Suppressor macrophage (primary cell): ENCODE data around the gene ZNF580.
A peak's percentile ranks its signal among the peaks of the same experiment; 100 is the strongest.

Source experiments
- DNase-seq, 4 experiments: peaks; one replicate each; pipeline ENCODE4 v3.0.0-alpha.2; 2020 to 2022
- total RNA-seq, 17 experiments: gene quantifications; one replicate each; lab custom pipeline; 2026; ENCODE audit warnings: mixed read lengths in 6 of 17, inconsistent platforms in 3 of 17; lab: John Stamatoyannopoulos, UW

Gene ZNF580, protein sequence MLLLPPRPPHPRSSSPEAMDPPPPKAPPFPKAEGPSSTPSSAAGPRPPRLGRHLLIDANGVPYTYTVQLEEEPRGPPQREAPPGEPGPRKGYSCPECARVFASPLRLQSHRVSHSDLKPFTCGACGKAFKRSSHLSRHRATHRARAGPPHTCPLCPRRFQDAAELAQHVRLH
- total RNA-seq = 0.90 to 6.6 (median 3.7) reads per million in 17 experiments

- peak; percentile 53 to 83 (median 71) for DNase-seq
These were observed at the start of gene ZNF580 for GRCh38 chr19:55640577-55641425. TSS of gene ZNF580 (plus strand) at chr19:55641002. CDS start at chr19:55642509, 1,507 bp downstream.

DNA sequence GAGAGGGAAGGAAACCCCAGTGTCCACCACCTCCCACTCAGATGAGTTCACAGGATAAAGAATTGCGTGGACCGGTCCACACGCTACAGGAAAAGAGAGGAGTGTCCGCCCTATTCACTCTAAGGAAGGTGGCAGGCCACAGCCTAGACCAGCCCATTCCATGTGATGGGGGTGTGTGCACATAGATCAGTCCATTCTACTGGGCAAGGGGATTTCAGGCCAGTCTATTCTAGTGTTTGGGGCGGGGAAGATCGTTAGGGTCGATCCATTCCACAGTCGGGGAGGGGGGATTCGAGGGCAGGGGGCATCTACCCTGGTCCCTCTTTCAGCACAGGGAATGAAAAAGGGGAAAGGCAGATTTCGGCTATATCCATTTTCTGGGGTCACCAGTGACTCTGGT lies 49.2 kb upstream of the ZNF580 start:
- no peak for DNase-seq

DNA sequence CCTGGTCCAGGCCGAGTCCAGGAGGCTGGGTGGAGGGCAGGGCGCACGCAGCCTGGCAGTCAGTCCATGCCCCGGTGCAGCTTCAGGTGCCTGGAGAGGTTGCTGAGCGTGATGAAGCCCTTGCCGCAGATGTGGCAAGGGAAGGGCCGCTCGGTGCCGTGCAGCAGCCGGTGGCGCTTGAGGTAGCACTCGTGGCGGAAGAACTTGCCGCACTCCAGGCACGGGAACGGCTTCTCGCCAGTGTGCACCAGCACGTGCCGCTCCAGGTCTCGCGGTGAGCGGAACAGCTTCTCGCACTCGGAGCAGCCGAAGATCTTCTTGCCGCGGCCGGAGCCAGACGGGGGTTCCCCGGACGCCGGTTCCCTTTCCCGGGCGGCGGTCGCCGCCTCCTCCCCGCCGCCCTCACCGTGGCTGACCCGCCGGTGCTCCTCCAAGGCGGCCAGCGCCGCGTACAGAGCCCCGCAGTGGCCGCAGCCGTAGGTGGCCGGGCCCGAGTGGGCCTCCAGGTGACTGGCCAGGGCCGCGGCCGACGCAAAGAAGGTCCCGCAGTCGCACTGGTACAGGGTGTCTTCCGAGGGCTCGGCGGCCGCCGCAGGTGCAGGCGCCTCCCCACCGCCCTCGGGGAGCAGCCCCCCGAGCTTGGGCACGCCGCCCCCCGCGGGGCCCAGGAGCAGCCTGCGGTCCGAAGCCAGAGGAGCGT lies 48.3 kb upstream of the ZNF580 start:
- no peak for DNase-seq

DNA sequence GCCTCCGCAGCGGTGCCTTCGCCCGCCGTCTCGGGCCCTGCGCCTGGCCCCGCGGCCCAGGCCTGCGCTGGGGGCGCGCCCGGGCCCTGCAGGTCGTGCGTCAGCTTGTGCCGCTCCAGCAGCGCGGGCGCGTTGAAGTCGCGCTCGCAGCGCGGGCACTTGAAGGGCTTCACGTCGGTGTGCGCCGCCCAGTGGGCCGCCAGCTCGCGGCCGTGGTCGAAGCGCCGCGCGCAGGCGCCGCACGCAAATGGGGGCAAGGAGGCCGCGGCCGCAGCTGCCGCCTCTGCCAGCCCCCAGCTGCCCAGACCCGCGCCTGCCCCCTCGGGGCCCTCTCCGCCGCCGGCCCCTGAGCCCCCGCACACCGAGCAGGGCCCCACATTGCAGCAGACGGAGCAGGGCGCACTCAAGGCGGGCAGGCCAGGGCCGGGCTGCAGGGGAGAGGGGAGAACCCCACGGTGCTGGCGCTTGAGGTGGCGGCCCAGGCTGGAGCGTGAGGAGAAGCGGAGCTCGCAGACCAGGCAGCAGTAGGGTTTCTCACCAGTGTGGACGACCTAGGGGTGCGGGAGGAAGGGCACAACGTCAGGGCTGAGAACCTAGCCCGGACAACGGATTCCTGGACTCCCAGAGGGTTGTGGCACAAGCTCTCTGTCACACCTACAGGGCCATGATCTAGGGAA lies 47.6 kb upstream of the ZNF580 start:
- DNase-seq = no peak

GRCh38 chr19:55594996-55595545 lies 45.7 kb upstream of the ZNF580 start:
- no peak for DNase-seq

GRCh38 chr19:55596304-55596703 lies 44.5 kb upstream of the ZNF580 start:
- DNase-seq = no peak

GRCh38 chr19:55597501-55597921 lies 43.3 kb upstream of the ZNF580 start:
- DNase-seq = no peak

DNA sequence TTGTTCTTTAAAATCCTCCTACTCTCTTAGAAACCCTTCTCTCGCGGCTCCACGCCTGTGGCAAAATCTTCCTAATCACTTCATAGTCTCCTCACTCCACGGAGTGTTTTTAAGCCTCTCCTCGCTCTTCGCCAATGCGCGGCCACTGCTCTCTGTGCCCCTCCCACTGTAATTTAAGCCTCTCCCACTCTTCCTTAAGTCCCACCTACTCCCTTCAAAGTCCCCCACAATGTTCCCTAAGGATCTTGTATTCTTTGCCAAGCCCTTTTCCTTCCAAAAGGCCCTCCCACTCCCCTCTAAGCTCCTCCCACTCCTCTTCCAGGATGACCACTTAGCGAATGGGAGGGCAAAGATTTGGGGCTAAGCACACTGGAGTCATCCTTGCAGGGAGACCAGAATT lies 42.8 kb upstream of the ZNF580 start:
- no peak for DNase-seq

DNA sequence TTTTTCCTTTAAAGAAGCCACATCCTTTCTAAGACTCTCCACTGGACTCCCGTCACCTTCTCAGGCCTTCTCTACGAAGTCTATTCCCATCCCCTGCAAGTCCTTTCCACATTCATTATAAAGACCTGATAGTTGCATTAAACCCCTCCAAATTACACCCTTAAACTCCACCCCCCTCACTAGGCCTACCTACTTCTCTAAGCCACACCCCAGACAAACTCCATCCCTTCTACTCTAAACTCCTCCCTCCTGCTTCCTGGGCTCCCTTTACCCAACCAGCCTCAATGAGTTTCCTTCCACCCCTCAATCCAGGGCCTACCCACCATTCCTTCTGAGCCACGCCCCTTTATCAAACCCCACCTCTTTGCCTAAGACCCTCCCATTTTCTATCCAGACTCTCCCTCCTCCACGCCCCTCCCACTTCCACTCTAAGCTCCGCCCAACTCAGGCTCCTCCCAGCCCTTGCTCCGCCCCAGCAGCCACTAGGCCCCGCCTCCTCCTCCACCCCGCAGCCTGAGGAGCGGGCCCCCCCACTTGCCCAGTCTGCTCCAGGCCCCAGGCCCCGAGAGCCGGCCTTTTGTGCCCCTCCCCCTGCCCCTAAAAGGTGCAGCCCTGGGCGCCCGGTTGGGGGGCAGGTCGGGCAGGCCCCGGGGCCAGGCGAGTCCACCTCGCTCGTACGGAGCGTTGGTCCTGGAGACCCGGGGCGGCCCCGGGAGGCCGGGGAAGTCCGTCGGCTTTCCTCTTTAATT lies 41.9 kb upstream of the ZNF580 start:
- DNase-seq = peak; percentile 97 to 98 (median 97)

- DNase-seq = peak; percentile 98 to 99 (median 98)
These were observed 41.3 kb upstream of the ZNF580 start, which contains the start of gene FIZ1 for GRCh38 chr19:55599468-55599841. TSS of gene FIZ1 (minus strand) at chr19:55599517. CDS start at chr19:55597865, 1,652 bp downstream.

GRCh38 chr19:55599842-55600661 lies 40.8 kb upstream of the ZNF580 start, which contains the start of gene ZNF524:
TSS of gene ZNF524 (plus strand) at chr19:55600288. CDS start at chr19:55602113, 1,825 bp downstream.
- peak; percentile 81 to 96 (median 90) for DNase-seq

- DNase-seq = no peak
These were observed 40.2 kb upstream of the ZNF580 start for GRCh38 chr19:55600662-55601028.

DNA sequence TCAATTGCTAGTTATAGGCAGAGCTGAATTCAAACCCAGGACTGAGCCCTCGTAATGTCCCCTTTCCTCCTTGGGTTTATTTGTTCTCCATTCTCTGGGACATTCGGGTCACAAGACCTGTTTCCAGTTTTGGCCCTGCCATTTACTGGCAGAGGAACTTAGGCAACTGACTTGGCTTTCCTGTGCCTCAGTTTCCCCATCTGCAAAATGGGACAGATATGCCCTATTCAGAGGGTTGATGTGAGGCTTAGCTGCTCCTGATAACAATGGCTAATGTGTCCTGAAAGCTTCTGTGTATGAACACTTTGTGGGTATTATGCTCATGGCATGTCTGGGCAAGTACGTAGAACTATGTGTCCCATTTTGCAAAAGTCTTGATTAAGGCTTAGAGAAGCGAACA lies 39.7 kb upstream of the ZNF580 start:
- peak; percentile 16 to 58 (median 50) for DNase-seq

- no peak for DNase-seq
These were observed 38.4 kb upstream of the ZNF580 start for GRCh38 chr19:55602104-55603001.

- no peak for DNase-seq
These were observed 37.7 kb upstream of the ZNF580 start for GRCh38 chr19:55603115-55603514.

DNA sequence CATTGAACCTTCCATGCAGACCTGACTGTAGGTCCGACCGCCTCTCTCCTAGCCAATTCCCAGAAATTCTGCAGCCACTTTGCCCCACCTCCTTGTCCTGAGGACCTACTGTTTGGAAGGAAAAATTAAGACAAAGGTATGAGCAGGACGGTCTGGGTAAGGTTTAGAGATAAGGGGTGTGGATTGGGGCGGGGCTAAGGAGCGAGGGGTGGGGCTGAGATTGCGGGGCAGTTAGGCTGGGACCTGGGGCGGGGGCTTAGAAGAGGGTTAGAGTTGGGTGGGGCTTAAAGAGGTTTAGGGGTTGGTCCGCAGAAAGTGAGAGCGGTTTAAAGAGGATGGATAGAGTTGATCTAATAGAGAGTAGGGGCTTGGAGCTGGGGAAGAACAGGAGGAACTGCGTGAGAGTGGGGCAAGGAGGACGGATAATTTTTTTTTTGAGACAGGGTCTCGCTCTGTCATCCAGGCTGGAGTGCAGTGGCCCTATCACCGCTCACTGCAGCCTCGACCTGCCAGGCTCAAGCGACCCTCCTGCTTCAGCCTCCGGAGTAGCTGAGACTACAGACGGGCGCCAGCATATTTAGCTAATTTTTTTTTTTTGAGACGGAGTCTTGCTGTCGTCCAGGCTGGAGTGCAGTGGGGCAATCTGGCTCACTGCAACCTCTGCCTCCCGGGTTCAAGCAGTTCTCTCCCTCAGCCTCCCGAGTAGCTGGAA lies 37.1 kb upstream of the ZNF580 start:
- no peak for DNase-seq

DNA sequence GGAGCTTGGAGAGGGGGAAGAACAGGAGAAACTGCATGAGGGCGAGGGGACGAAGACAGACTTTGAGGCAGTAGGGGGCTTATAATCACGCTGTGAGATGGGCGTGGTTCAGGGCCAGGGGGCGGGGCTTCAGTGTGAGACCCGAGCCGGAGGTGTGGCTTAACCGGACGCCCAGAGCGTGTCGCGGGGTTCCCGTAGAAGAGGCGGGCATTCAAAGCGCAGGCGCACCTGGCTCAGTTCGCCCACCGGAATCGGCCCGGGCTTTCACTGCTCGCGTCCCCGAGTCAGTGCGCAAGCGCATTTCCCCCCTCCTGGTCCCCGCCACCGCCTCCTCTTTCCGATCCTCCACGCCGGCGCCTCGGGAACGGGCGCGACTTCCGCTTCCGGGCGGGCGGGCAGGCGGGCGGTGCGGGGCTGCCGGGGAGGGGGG lies 35.6 kb upstream of the ZNF580 start:
- peak; percentile 98 to 99 (median 99) for DNase-seq

GRCh38 chr19:55605637-55606470 lies 34.9 kb upstream of the ZNF580 start, which contains the start of gene ZNF865:
TSS of gene ZNF865 (plus strand) at chr19:55605647. CDS start at chr19:55613619, 7,972 bp downstream.
- peak; percentile 67 to 82 (median 75) for DNase-seq
